ENCODE measurements around the gene CDC5L. TPM values are rescaled to one million over a fixed set of nuclear protein-coding genes. Genes with fewer than 3 reads are reported as not detected.

The CDC5L gene
- total RNA-seq, 1 donor from 2014 or later, result 20.2 TPM

- intact Hi-C loops (cut with micrococcal nuclease), result no loop called here
- Mint-ChIP-seq H3K4me3 (no peak overlapping the region), H3K27me3 (peaks cover 3% of the 10 kb centered on the region), H3K4me1 (no peaks in the 10 kb centered on the region), H3K27ac (no peak overlapping the region), H3K36me3 (ENCODE audit: low read depth) (no peaks in the 10 kb centered on the region), H3K9me3 (no peaks in the 10 kb centered on the region)
- CTCF ChIA-PET, result no interaction called here
- TF ChIP-seq CTCF (IDR thresholded peaks at IDR 0.05), result no peak
- no peak for DNase-seq
- POLR2A ChIA-PET, result interaction anchor here (0.7 kb wide), 1 partner anchor 8 kb away, joined by 6 read pairs; no protein-coding TSS in a partner anchor
- no peak for ATAC-seq (ENCODE audit: low read depth)
Observed at GRCh38 chr6:44495036-44495901, 107.8 kb downstream of the CDC5L start.

- ATAC-seq (ENCODE audit: low read depth) (no peak), DNase-seq (no peak)
- Mint-ChIP-seq H3K4me1 (no peaks in the 10 kb centered on the region), H3K36me3 (ENCODE audit: low read depth) (no peaks in the 10 kb centered on the region), H3K27me3 (peaks cover 6% of the 10 kb centered on the region), H3K9me3 (no peaks in the 10 kb centered on the region), H3K27ac (no peak overlapping the region), H3K4me3 (no peak overlapping the region)
- ChIA-PET POLR2A (no interaction called here), CTCF (no interaction called here)
- intact Hi-C loops (cut with micrococcal nuclease), result no loop called here
- TF ChIP-seq CTCF (IDR thresholded peaks at IDR 0.05), result no peak
Observed at GRCh38 chr6:44496665-44497369, 109.3 kb downstream of the CDC5L start.

- intact Hi-C loops (cut with micrococcal nuclease), result no loop called here
- ATAC-seq (ENCODE audit: low read depth) (no peak), DNase-seq (no peak)
- ChIA-PET POLR2A (no interaction called here), CTCF (interaction anchor here (1.0 kb wide), 1 partner anchor 22 kb away, joined by 3 read pairs; no protein-coding TSS in a partner anchor)
- Mint-ChIP-seq H3K4me3 (no peak overlapping the region), H3K27me3 (peaks cover 6% of the 10 kb centered on the region), H3K36me3 (ENCODE audit: low read depth) (no peaks in the 10 kb centered on the region), H3K9me3 (no peaks in the 10 kb centered on the region), H3K27ac (no peak overlapping the region), H3K4me1 (no peaks in the 10 kb centered on the region)
- no peak for TF ChIP-seq CTCF (IDR thresholded peaks at IDR 0.05)
Observed at GRCh38 chr6:44497807-44498206, 110.3 kb downstream of the CDC5L start.

GRCh38 chr6:44498436-44498835 is 110.9 kb downstream of the CDC5L start:
- ChIA-PET POLR2A (no interaction called here), CTCF (no interaction called here)
- no peak for TF ChIP-seq CTCF (IDR thresholded peaks at IDR 0.05)
- H3K4me3 Mint-ChIP-seq, result no peak overlapping the region
- no peaks in the 10 kb centered on the region for H3K9me3 Mint-ChIP-seq
- H3K4me1 Mint-ChIP-seq, result no peaks in the 10 kb centered on the region
- ATAC-seq (ENCODE audit: low read depth) (no peak), DNase-seq (no peak)
- intact Hi-C loops (cut with micrococcal nuclease), result no loop called here
- H3K27me3 Mint-ChIP-seq, result peaks cover 10% of the 10 kb centered on the region
- H3K36me3 Mint-ChIP-seq (ENCODE audit: low read depth), result no peaks in the 10 kb centered on the region
- no peak overlapping the region for H3K27ac Mint-ChIP-seq

- no peak overlapping the region for H3K4me3 Mint-ChIP-seq
- no peaks in the 10 kb centered on the region for H3K9me3 Mint-ChIP-seq
- no peak overlapping the region for H3K27ac Mint-ChIP-seq
- ATAC-seq (ENCODE audit: low read depth) (no peak), DNase-seq (no peak)
- no peak for TF ChIP-seq CTCF (IDR thresholded peaks at IDR 0.05)
- POLR2A ChIA-PET, result no interaction called here
- intact Hi-C loops (cut with micrococcal nuclease), result no loop called here
- H3K27me3 Mint-ChIP-seq, result peaks cover 10% of the 10 kb centered on the region
- CTCF ChIA-PET, result no interaction called here
- H3K36me3 Mint-ChIP-seq (ENCODE audit: low read depth), result no peaks in the 10 kb centered on the region
- no peaks in the 10 kb centered on the region for H3K4me1 Mint-ChIP-seq
Observed at GRCh38 chr6:44499609-44500008, 112.1 kb downstream of the CDC5L start.

Measured in activated B cell treated with CpG ODN at 0.5 μM for 24 hours (primary cell).